ENCODE results near the gene LIMS2.
A peak's percentile ranks its signal among the peaks of the same experiment; 100 is the strongest.

The LIMS2 gene

GRCh38 chr2:127701193-127701650, 25.9 kb upstream of the LIMS2 start, which contains the start of gene SFT2D3:
Gene SFT2D3 (plus strand): TSS chr2:127701497. CDS start chr2:127701529, 32 bp downstream.
- DNase-seq (ENCODE audit: low read depth in 2 of 2) = peak; percentile 79 to 80

GRCh38 chr2:127700527-127701192, 25.3 kb upstream of the LIMS2 start:
- DNase-seq (ENCODE audit: low read depth in 2 of 2) = no peak

- no peak for DNase-seq (ENCODE audit: low read depth in 2 of 2)
These were observed 23.4 kb upstream of the LIMS2 start for GRCh38 chr2:127698553-127699355.

GRCh38 chr2:127697482-127698180, 22.3 kb upstream of the LIMS2 start:
- no peak for DNase-seq (ENCODE audit: low read depth in 2 of 2)

- peak in 1 of 2 donors; percentile 33 for DNase-seq (ENCODE audit: low read depth in 2 of 2)
These were observed 20.5 kb upstream of the LIMS2 start for GRCh38 chr2:127695491-127696472.

GRCh38 chr2:127694986-127695385, 19.7 kb upstream of the LIMS2 start:
- no peak for DNase-seq (ENCODE audit: low read depth in 2 of 2)

- no peak for DNase-seq (ENCODE audit: low read depth in 2 of 2)
These were observed 15.4 kb upstream of the LIMS2 start for GRCh38 chr2:127690696-127691095.

- no peak for DNase-seq (ENCODE audit: low read depth in 2 of 2)
These were observed 13.1 kb upstream of the LIMS2 start for GRCh38 chr2:127688405-127688804.

GRCh38 chr2:127685410-127686080, 10.2 kb upstream of the LIMS2 start:
- no peak for DNase-seq (ENCODE audit: low read depth in 2 of 2)

- no peak for DNase-seq (ENCODE audit: low read depth in 2 of 2)
These were observed 8.4 kb upstream of the LIMS2 start for GRCh38 chr2:127683757-127684156.

GRCh38 chr2:127683056-127683455, 7.7 kb upstream of the LIMS2 start:
- no peak for DNase-seq (ENCODE audit: low read depth in 2 of 2)

GRCh38 chr2:127681976-127682857, 6.9 kb upstream of the LIMS2 start:
- no peak for DNase-seq (ENCODE audit: low read depth in 2 of 2)

GRCh38 chr2:127681288-127681804, 6.0 kb upstream of the LIMS2 start:
- DNase-seq (ENCODE audit: low read depth in 2 of 2) = no peak

GRCh38 chr2:127680706-127681287, 5.5 kb upstream of the LIMS2 start:
- DNase-seq (ENCODE audit: low read depth in 2 of 2) = no peak

GRCh38 chr2:127679680-127680361, 4.5 kb upstream of the LIMS2 start:
- no peak for DNase-seq (ENCODE audit: low read depth in 2 of 2)

- no peak for DNase-seq (ENCODE audit: low read depth in 2 of 2)
These were observed 3.7 kb upstream of the LIMS2 start for GRCh38 chr2:127678991-127679390.

GRCh38 chr2:127678531-127678930, 3.2 kb upstream of the LIMS2 start:
- no peak for DNase-seq (ENCODE audit: low read depth in 2 of 2)

- no peak for DNase-seq (ENCODE audit: low read depth in 2 of 2)
These were observed 1.6 kb upstream of the LIMS2 start for GRCh38 chr2:127676906-127677305.
